Activated gamma-delta T cell (primary cell): Measurements from ENCODE around the gene RCCD1.
A peak's percentile ranks its signal among the peaks of the same experiment; 100 is the strongest.

Experiments
- DNase-seq: peaks from one replicate; lab custom pipeline; 2025; lab: John Stamatoyannopoulos, UW

RCCD1 gene

DNA sequence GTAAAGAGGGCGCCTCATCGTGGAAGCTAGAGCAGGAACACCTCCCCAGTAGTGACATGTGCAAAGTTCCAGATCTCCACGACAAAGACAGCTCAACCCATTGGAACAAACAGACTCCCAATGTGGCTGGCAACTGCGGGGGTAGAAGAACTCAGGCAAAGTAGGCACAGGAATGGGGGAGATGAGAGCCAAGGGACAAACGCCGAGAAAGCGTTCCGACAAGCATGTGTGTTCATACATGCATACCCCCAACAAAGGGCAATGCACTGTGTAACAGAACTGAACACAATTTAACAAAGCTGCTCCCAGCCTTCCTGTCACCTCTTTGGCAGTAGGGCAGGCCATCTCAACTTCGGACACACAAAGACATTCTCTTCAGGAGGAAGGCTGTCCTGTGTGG lies 11.6 kb downstream of the RCCD1 start:
- DNase-seq = no peak

GRCh38 chr15:90967206-90967605 lies 12.5 kb downstream of the RCCD1 start:
- DNase-seq = no peak

DNA sequence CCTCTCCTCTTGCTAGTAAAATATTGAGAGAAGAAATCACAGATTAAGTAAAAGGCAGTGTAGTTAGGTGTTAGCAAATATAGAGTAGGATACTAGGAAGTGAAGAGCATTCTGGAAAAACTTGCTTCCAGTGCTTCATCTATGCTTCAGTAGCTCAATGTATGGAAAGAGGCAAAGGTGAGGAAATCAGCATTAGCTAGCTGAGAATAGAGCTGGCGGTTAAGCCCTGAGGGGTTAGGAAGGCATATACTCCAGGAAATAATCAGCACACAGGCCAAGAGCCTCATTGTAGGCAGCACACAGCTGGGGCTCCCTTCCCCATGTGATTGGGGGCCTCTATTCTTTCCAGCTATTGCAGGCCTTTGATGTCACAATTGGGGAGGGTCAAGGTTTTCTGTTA lies 13.8 kb downstream of the RCCD1 start:
- no peak for DNase-seq

GRCh38 chr15:90970274-90970673 lies 15.6 kb downstream of the RCCD1 start:
- DNase-seq = no peak

DNA sequence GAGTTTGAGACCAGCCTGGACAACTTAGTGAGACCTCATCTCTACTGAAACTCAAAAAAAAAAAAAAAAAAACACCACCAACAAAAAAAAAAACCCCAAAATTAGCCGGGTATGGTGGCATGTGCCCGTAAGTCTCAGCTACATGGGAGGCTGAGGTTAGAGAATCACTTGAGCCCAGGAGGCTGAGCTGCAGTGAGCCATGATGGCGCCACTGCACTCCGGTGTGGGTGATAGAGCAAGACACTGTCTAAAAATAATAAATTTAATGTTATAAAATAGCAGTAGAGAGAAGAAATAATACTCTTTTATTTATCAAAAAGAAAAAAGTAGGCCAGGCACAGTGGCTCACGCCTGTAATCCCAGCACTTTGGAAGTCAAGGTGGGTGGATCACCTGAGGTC lies 17.4 kb downstream of the RCCD1 start:
- no peak for DNase-seq

- DNase-seq = no peak
Observed at GRCh38 chr15:90974216-90974615, 19.5 kb downstream of the RCCD1 start.

GRCh38 chr15:90979582-90979981 lies 24.9 kb downstream of the RCCD1 start:
- DNase-seq = no peak

GRCh38 chr15:90981681-90982080 lies 27.0 kb downstream of the RCCD1 start:
- no peak for DNase-seq

DNA sequence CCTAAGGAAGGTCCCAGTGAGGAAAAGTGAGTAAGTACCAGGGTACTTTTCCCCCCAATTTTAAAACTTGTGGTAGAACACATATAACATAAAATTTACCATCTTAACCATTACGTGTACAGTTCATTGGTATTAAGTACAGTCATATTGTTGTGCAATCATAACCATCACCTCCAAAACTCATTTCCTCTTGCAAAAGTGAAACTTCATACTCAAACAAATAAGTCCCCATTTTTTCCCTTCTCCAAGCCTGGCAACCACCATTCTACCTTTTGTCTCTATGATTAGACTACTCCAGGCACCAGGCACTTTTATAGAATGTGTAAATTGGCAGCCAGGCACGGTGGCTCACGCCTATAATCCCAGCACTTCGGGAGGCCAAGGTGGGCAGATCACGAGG lies 27.5 kb downstream of the RCCD1 start:
- no peak for DNase-seq

DNA sequence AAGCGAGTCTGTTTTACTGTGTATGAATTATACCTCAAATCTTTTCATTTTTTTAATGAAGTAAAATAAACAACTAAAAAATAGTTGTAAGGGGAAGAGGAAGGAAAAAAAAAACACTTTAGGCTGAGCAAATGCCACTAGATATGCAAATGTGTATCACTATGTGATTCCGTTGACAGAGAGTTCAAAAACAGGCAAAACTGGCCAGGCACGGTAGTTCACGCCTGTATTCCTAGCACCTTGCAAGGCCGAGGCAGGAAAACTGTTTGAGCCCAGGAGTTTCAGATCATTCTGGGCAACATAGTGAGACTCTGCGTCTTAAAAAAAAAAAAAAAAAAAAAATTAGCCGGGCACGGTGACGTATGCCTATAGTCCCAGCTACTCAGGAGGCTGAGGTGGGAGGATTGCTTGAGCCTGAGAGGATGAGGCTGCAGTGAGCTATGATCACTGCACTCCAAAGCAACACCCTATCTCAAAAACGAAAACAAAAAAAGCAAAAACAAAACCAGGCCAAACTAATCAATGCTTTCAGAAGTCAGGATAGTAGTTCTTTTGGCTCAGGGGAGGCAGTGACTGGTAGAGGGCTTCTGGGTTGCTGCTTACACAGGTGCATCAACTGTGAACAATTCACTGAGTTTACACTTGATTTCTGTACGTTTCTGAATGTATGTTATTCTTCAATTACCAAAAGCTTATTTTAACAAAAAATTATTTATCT lies 32.3 kb downstream of the RCCD1 start:
- DNase-seq = no peak

- DNase-seq = no peak
Observed at GRCh38 chr15:90987561-90988141, 33.0 kb downstream of the RCCD1 start.

GRCh38 chr15:90988296-90988695 lies 33.6 kb downstream of the RCCD1 start:
- no peak for DNase-seq

DNA sequence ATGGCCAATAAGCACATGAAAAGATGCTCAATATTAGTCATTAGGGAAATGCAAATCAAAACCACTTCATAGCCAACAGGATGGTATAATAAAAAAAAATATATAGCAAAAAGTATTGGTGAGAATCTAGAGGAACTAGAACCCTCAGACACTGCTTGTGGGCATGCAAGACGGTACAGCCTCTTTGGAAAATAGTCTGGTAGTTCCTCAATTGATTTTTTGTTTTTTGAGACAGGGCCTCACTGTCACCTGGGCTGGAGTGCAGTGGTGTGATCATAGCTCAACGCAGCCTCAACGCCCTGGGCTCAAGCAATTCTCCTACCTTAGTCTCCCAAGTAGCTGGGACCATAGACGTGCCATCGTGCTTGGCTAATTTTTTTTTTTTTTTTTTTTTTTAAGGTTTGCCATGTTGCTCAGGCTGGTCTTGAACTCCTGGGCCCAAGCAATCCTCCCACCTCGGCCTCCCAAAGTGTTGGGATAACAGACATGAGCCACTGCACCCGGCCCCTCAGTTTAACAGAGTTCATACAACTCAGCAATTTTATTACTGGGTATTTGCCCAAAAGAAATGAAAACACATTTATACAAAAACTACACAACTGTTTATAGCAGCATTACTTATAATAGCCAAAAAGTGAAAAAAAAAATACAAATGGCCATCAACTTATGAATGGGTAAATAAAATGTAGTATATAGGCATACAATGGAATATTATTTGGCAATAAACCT lies 34.5 kb downstream of the RCCD1 start:
- no peak for DNase-seq

GRCh38 chr15:90990446-90990845 lies 35.8 kb downstream of the RCCD1 start:
- DNase-seq = no peak

GRCh38 chr15:90991587-90992285 lies 37.1 kb downstream of the RCCD1 start:
- DNase-seq = no peak

GRCh38 chr15:90994059-90994416 lies 39.4 kb downstream of the RCCD1 start:
- DNase-seq = peak; percentile 26

GRCh38 chr15:90994417-90995311 lies 40.0 kb downstream of the RCCD1 start, which contains the start of gene PRC1:
Gene PRC1 (minus strand): TSS chr15:90994535. CDS start chr15:90994417, 118 bp downstream.
- peak; percentile 97 for DNase-seq

GRCh38 chr15:90998737-90999136 lies 44.1 kb downstream of the RCCD1 start:
- no peak for DNase-seq

GRCh38 chr15:91001209-91001608 lies 46.5 kb downstream of the RCCD1 start:
- DNase-seq = no peak

DNA sequence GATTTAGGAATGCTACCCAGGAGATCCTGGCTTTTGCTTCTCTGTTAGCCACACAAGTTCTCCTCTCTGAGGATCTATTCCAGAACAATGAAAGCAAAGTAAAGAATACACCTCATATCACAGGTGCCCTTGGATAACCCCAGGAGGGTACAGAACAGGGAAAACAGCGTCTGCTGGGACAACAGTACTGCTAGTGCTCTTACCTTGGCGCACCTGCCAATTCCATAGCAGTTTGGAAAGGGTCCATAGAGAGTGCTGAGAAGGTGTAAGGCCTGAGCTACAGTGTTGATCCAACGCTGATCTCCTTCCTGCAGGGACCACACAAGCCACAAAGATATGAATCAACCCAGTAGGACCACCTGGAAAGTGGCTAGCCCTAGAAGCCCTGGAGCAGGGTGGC lies 52.6 kb downstream of the RCCD1 start:
- no peak for DNase-seq
